ENCODE results near the gene ROR2. TPM values are rescaled to one million over a fixed set of nuclear protein-coding genes. Genes with fewer than 3 reads are reported as not detected.

Gene ROR2
- polyA plus RNA-seq, 3 donors = not detected

GRCh38 chr9:91755761-91756509, 194.1 kb downstream of the ROR2 start:
- Mint-ChIP-seq H3K36me3 (no peaks in the 10 kb centered on the region), H3K4me1 (no peaks in the 10 kb centered on the region), H3K9me3 (peaks cover 0 to 3% (median 1%) of the 10 kb centered on the region in 7 donors), H3K27me3 (ENCODE audit: low read depth in 3 of 3) (peaks cover 2 to 6% (median 3%) of the 10 kb centered on the region in 3 donors), H3K27ac (no peak overlapping the region), H3K4me3 (no peak overlapping the region)
- H3K4me3 ChIP-seq (replicated peaks in 1 of 3; ENCODE audit: low read depth in 2 of 3, low read length in 3 of 3) = no peak overlapping the region
- no peaks in the 10 kb centered on the region for H3K36me3 ChIP-seq (replicated peaks in 1 of 2; ENCODE audit: control insufficient read depth in 1 of 2, insufficient read depth in 2 of 2, low read length in 2 of 2)
- no peaks in the 10 kb centered on the region for H3K79me2 ChIP-seq (ENCODE audit: insufficient read depth, low read length)
- H2AFZ ChIP-seq (ENCODE audit: insufficient read depth, low read depth, low read length, poor library complexity, severe bottlenecking) = no peak overlapping the region
- WGBS (ENCODE audit: insufficient coverage) = 100% methylated on average over 2 of the region's 16 CpGs
- TF ChIP-seq CTCF (IDR thresholded peaks at IDR 0.05) = no peak
- intact Hi-C loops (cut with micrococcal nuclease) = no loop called here
- no peaks in the 10 kb centered on the region for H4K20me1 ChIP-seq (ENCODE audit: insufficient read depth, low read length)
- no peak overlapping the region for H3K27ac ChIP-seq (ENCODE audit: low read depth in 1 of 2, low read length in 2 of 2)
- H3K9me3 ChIP-seq (replicated peaks in 1 of 2; ENCODE audit: control insufficient read depth in 1 of 2, insufficient read depth in 1 of 2, low read length in 2 of 2) = no peaks in the 10 kb centered on the region
- no peak for DNase-seq
- no peak overlapping the region for H3K9ac ChIP-seq (ENCODE audit: insufficient read depth, low read length, poor library complexity, severe bottlenecking)
- no peaks in the 10 kb centered on the region for H3K27me3 ChIP-seq (ENCODE audit: control insufficient read depth in 2 of 2, insufficient read depth in 2 of 2, low read length in 2 of 2)
- H3K4me1 ChIP-seq (ENCODE audit: control insufficient read depth in 1 of 2, insufficient read depth in 2 of 2, low read length in 2 of 2) = no peaks in the 10 kb centered on the region
- H3K4me2 ChIP-seq (replicated peaks; ENCODE audit: extremely low read depth, low read length, poor library complexity, severe bottlenecking) = no peak overlapping the region

- TF ChIP-seq CTCF (IDR thresholded peaks at IDR 0.05) = no peak
- H3K36me3 Mint-ChIP-seq = no peaks in the 10 kb centered on the region
- Histone ChIP-seq H3K27ac (ENCODE audit: low read depth in 1 of 2, low read length in 2 of 2) (no peak overlapping the region), H4K20me1 (ENCODE audit: insufficient read depth, low read length) (no peaks in the 10 kb centered on the region), H3K4me2 (replicated peaks; ENCODE audit: extremely low read depth, low read length, poor library complexity, severe bottlenecking) (no peak overlapping the region), H3K36me3 (replicated peaks in 1 of 2; ENCODE audit: control insufficient read depth in 1 of 2, insufficient read depth in 2 of 2, low read length in 2 of 2) (no peaks in the 10 kb centered on the region), H3K4me1 (ENCODE audit: control insufficient read depth in 1 of 2, insufficient read depth in 2 of 2, low read length in 2 of 2) (no peaks in the 10 kb centered on the region), H3K9ac (ENCODE audit: insufficient read depth, low read length, poor library complexity, severe bottlenecking) (no peak overlapping the region), H3K4me3 (replicated peaks in 1 of 3; ENCODE audit: low read depth in 2 of 3, low read length in 3 of 3) (no peak overlapping the region), H3K79me2 (ENCODE audit: insufficient read depth, low read length) (no peaks in the 10 kb centered on the region), H3K27me3 (ENCODE audit: control insufficient read depth in 2 of 2, insufficient read depth in 2 of 2, low read length in 2 of 2) (no peaks in the 10 kb centered on the region), H2AFZ (ENCODE audit: insufficient read depth, low read depth, low read length, poor library complexity, severe bottlenecking) (no peak overlapping the region), H3K9me3 (replicated peaks in 1 of 2; ENCODE audit: control insufficient read depth in 1 of 2, insufficient read depth in 1 of 2, low read length in 2 of 2) (no peaks in the 10 kb centered on the region)
- no peaks in the 10 kb centered on the region for H3K4me1 Mint-ChIP-seq
- no peak overlapping the region for H3K27ac Mint-ChIP-seq
- WGBS (ENCODE audit: insufficient coverage) = no CpG with 5 or more reads among the region's 2 CpGs
- DNase-seq = no peak
- H3K4me3 Mint-ChIP-seq = no peak overlapping the region
- peaks cover 3 to 15% (median 3%) of the 10 kb centered on the region in 3 donors for H3K27me3 Mint-ChIP-seq (ENCODE audit: low read depth in 3 of 3)
- peaks cover 0 to 1% (median 0%) of the 10 kb centered on the region in 7 donors for H3K9me3 Mint-ChIP-seq
- intact Hi-C loops (cut with micrococcal nuclease) = no loop called here
These were observed 196.3 kb downstream of the ROR2 start for GRCh38 chr9:91753711-91754110.
